NT2/D1 (cell line): ENCODE data around the gene RSPO4.

Source experiments
- SUZ12 ChIP-seq: IDR thresholded peaks from 2 replicates; pipeline ENCODE4 v1.6.1; 2011; ENCODE audit not compliant: insufficient read length, insufficient read depth; ENCODE audit errors: extremely low read depth
- YY1 ChIP-seq: IDR thresholded peaks from 2 replicates; pipeline ENCODE4 v1.6.1; 2011; ENCODE audit not compliant: insufficient read length, insufficient read depth
- ZNF274 ChIP-seq: IDR thresholded peaks from 2 replicates; pipeline ENCODE4 v1.6.1; 2011; ENCODE audit warnings: mild to moderate bottlenecking, low read depth, low read length

DNA sequence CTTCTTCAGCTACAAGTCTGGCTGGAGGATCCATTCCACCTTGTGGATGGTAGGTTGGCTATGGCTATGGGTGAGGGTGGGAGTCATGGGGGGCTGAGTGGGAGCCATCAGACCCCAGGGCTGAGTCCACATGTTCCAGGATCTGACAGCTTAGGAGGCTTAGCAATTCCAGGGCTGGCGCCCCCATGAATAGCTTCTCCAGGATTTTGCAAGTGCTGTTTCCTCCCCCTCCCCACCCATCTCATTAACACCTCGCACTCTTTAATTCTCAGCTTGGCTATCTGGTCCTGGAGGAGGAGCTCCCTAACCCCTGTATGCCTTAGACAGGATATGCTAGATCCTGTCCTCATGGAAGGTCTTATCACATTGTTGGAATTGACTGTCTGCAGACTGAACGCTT lies 47.0 kb downstream of the RSPO4 start:
- TF ChIP-seq YY1 = no peak
- TF ChIP-seq SUZ12 = no peak
- TF ChIP-seq ZNF274 = no peak
